HG02885 (cell line): ENCODE measurements around the gene WDR70.
"Not testable (repeated sequence)": the region's sequence is repeated elsewhere in the genome, so short reads cannot be mapped to it uniquely, and the experiment has no call there.

Experiments used
- ATAC-seq: cut with Tn5 transposase; IDR thresholded peaks from one replicate; pipeline ENCODE4 v1.9.1; 2021; ENCODE audit warnings: mild to moderate bottlenecking; ENCODE audit not compliant: unreplicated experiment, poor library complexity

The WDR70 gene

GRCh38 chr5:37379100-37379628 lies at the start of gene WDR70:
Gene WDR70, plus strand, starts transcription at chr5:37379318. Its CDS starts 50 bp downstream, at chr5:37379368.
- ATAC-seq, result peak; percentile 100

GRCh38 chr5:37334754-37335153 lies 44.4 kb upstream of the WDR70 start:
- not testable (repeated sequence) for ATAC-seq

GRCh38 chr5:37342741-37343140 lies 36.4 kb upstream of the WDR70 start:
- ATAC-seq, result not testable (repeated sequence)

GRCh38 chr5:37355161-37355560 lies 24.0 kb upstream of the WDR70 start:
- ATAC-seq, result no peak

- ATAC-seq, result no peak
These were observed 8.6 kb upstream of the WDR70 start for GRCh38 chr5:37370550-37370863.

GRCh38 chr5:37370864-37371726 lies 8.0 kb upstream of the WDR70 start, which contains the start of gene NUP155:
Gene NUP155, minus strand, starts transcription at chr5:37371106. Its CDS starts 129 bp downstream, at chr5:37370977.
- peak; percentile 96 for ATAC-seq

GRCh38 chr5:37375091-37375490 lies 4.0 kb upstream of the WDR70 start:
- no peak for ATAC-seq

GRCh38 chr5:37378066-37378465 lies 1.1 kb upstream of the WDR70 start:
- not testable (repeated sequence) for ATAC-seq

GRCh38 chr5:37391591-37391990 lies 12.5 kb downstream of the WDR70 start:
- ATAC-seq, result no peak

GRCh38 chr5:37396352-37396751 lies 17.2 kb downstream of the WDR70 start:
- no peak for ATAC-seq

GRCh38 chr5:37400501-37400900 lies 21.4 kb downstream of the WDR70 start:
- ATAC-seq, result no peak

- no peak for ATAC-seq
These were observed 33.4 kb downstream of the WDR70 start for GRCh38 chr5:37412515-37412914.

GRCh38 chr5:37415456-37415855 lies 36.3 kb downstream of the WDR70 start:
- ATAC-seq, result not testable (repeated sequence)

- ATAC-seq, result no peak
These were observed 38.2 kb downstream of the WDR70 start for GRCh38 chr5:37417347-37417746.

- no peak for ATAC-seq
These were observed 45.3 kb downstream of the WDR70 start for GRCh38 chr5:37424441-37424840.

GRCh38 chr5:37428044-37428443 lies 48.9 kb downstream of the WDR70 start:
- no peak for ATAC-seq

GRCh38 chr5:37435261-37435660 lies 56.1 kb downstream of the WDR70 start:
- no peak for ATAC-seq

GRCh38 chr5:37436146-37436934 lies 57.2 kb downstream of the WDR70 start:
- ATAC-seq, result no peak

- no peak for ATAC-seq
These were observed 58.6 kb downstream of the WDR70 start for GRCh38 chr5:37437711-37438110.

- not testable (repeated sequence) for ATAC-seq
These were observed 66.7 kb downstream of the WDR70 start for GRCh38 chr5:37445783-37446182.

GRCh38 chr5:37448941-37449340 lies 69.8 kb downstream of the WDR70 start:
- ATAC-seq, result no peak
